Naive thymus-derived CD8-positive, alpha-beta T cell (primary cell): ENCODE results near the gene PPID. TPM values are rescaled to one million over a fixed set of nuclear protein-coding genes. Genes with fewer than 3 reads are reported as not detected.

ENCODE experiments used
- polyA plus RNA-seq, 3 donors: library from polyadenylated mRNA; unstranded; fragments of 300-500 nt; fragmentation: Illumina TruSeq; gene quantifications; one replicate each; pipeline ENCODE4 v1.2.3, GENCODE V29; 2021
- total RNA-seq, 8 experiments: library from RNA in 2 of 8; stranded (reverse) in 2 of 8; gene quantifications; one replicate each; pipeline ENCODE4 v1.2.3 and lab custom pipeline; 2021 to 2026

The PPID gene
- total and polyA plus RNA-seq, 5 experiments from 2014 or later, result 24.9 to 54.2 (median 46.5) TPM

Other genes starting within 250 kb of the PPID start
- gene RXFP1, start 201.5 kb downstream of the PPID start, total RNA-seq, result not detected
- not detected for gene RXFP1, start 201.5 kb downstream of the PPID start, polyA plus RNA-seq
- 1 to 10 TPM; 3.3 to 4.3 TPM for gene C4orf46, start 51.5 kb downstream of the PPID start, total RNA-seq
- gene C4orf46, start 51.5 kb downstream of the PPID start, polyA plus RNA-seq, result 1 to 10 TPM; 2.9 to 4.0 (median 3.0) TPM
- gene ETFDH, start 51.1 kb downstream of the PPID start, total RNA-seq, result 10 to 100 TPM; 23.0 to 26.8 TPM
- gene ETFDH, start 51.1 kb downstream of the PPID start, polyA plus RNA-seq, result 1 to 10 TPM; 5.7 to 8.5 (median 6.4) TPM
- 10 to 100 TPM in 1 of 2 experiments, 1 to 10 TPM in 1; 9.3 to 10.1 TPM for gene FNIP2, start 45.6 kb upstream of the PPID start, total RNA-seq
- gene FNIP2, start 45.6 kb upstream of the PPID start, polyA plus RNA-seq, result 1 to 10 TPM; 2.5 to 6.7 (median 4.6) TPM